Lower lobe of right lung (tissue), 2 donors: Measurements from ENCODE around the gene ELOA2. TPM values are rescaled to one million over a fixed set of nuclear protein-coding genes. Genes with fewer than 3 reads are reported as not detected.
A peak's percentile ranks its signal among the peaks of the same experiment; 100 is the strongest.

ENCODE experiments used
- ATAC-seq, 2 donors: fragments of 200-7000 bp; cut with Tn5 transposase; one replicate each; pipeline ENCODE4 v1.9.1; 2020 to 2022; ENCODE audit warnings: mild to moderate bottlenecking in 2 of 2, moderate library complexity in 2 of 2
- DNase-seq: peaks from one replicate; pipeline ENCODE4 v3.0.0-alpha.2; 2020
- H3K27ac ChIP-seq: fragments of 200-600 bp; one replicate; pipeline ENCODE4 v1.8.0; 2022
- H3K27me3 ChIP-seq: fragments of 200-600 bp; one replicate; pipeline ENCODE4 v1.8.0; 2022; ENCODE audit warnings: low read depth
- H3K36me3 ChIP-seq: fragments of 200-600 bp; one replicate; pipeline ENCODE4 v1.8.0; 2022; ENCODE audit warnings: mild to moderate bottlenecking
- H3K4me1 ChIP-seq: fragments of 200-600 bp; one replicate; pipeline ENCODE4 v1.8.0; 2022
- H3K4me3 ChIP-seq: fragments of 200-600 bp; one replicate; pipeline ENCODE4 v1.8.0; 2022; ENCODE audit warnings: mild to moderate bottlenecking
- H3K9me3 ChIP-seq: fragments of 200-600 bp; one replicate; pipeline ENCODE4 v1.8.0; 2022
- CTCF ChIP-seq: fragments of 200-600 bp; IDR thresholded peaks from one replicate; pipeline ENCODE4 v1.8.0; 2022; ENCODE audit warnings: antibody characterized with exemption, mild to moderate bottlenecking
- intact Hi-C: fragments of 100-400 bp; cut with DNase I; formaldehyde crosslinking; loops from one replicate; pipeline ENCODE4 v1.11.0; 2022
- total RNA-seq: library from RNA; stranded (reverse); fragmentation: NEBNext Ultra II Directional; extraction: Animal tissue kit (Norgen Biotek cat#: 25700); gene quantifications from one replicate; pipeline ENCODE4 v1.2.1, GENCODE V29; 2021
- donor health status: DM: no; HTN: yes; CAD: no; lungs with severe emphysema.

ELOA2 gene
- total RNA-seq, 1 donor from 2014 or later: not detected

GRCh38 chr18:47067648-47068047 lies 32.2 kb upstream of the ELOA2 start:
- no peak for TF ChIP-seq CTCF
- H3K27ac ChIP-seq: no peak overlapping the region
- DNase-seq (no peak), ATAC-seq (no peak)
- H3K36me3 ChIP-seq: no peaks in the 10 kb centered on the region
- no peaks in the 10 kb centered on the region for H3K27me3 ChIP-seq
- no peaks in the 10 kb centered on the region for H3K4me1 ChIP-seq
- H3K4me3 ChIP-seq: no peak overlapping the region
- peaks cover 4% of the 10 kb centered on the region for H3K9me3 ChIP-seq
- intact Hi-C loops: no loop called here

- TF ChIP-seq CTCF: no peak
- H3K4me3 ChIP-seq: no peak overlapping the region
- DNase-seq: no peak
- H3K27ac ChIP-seq: no peak overlapping the region
- ATAC-seq: no peak
- H3K9me3 ChIP-seq: peaks cover 4% of the 10 kb centered on the region
- no peaks in the 10 kb centered on the region for H3K4me1 ChIP-seq
- intact Hi-C loops: no loop called here
- H3K27me3 ChIP-seq: no peaks in the 10 kb centered on the region
- H3K36me3 ChIP-seq: no peaks in the 10 kb centered on the region
Observed at GRCh38 chr18:47063096-47063495, 27.7 kb upstream of the ELOA2 start.

- DNase-seq (no peak), ATAC-seq (no peak)
- Histone ChIP-seq H3K4me3 (no peak overlapping the region), H3K4me1 (no peaks in the 10 kb centered on the region), H3K36me3 (no peaks in the 10 kb centered on the region), H3K27ac (no peak overlapping the region), H3K9me3 (no peaks in the 10 kb centered on the region), H3K27me3 (no peaks in the 10 kb centered on the region)
- intact Hi-C loops: no loop called here
- no peak for TF ChIP-seq CTCF
Observed at GRCh38 chr18:47062471-47062870, 27.1 kb upstream of the ELOA2 start.

- Histone ChIP-seq H3K9me3 (no peaks in the 10 kb centered on the region), H3K4me1 (no peaks in the 10 kb centered on the region), H3K27me3 (no peaks in the 10 kb centered on the region), H3K36me3 (no peaks in the 10 kb centered on the region), H3K27ac (no peak overlapping the region), H3K4me3 (no peak overlapping the region)
- no peak for ATAC-seq
- TF ChIP-seq CTCF: no peak
- DNase-seq: no peak
- intact Hi-C loops: no loop called here
Observed at GRCh38 chr18:47054369-47054768, 18.9 kb upstream of the ELOA2 start.

- ATAC-seq: no peak
- Histone ChIP-seq H3K27ac (no peak overlapping the region), H3K27me3 (no peaks in the 10 kb centered on the region), H3K4me3 (no peak overlapping the region), H3K4me1 (no peaks in the 10 kb centered on the region), H3K9me3 (no peaks in the 10 kb centered on the region), H3K36me3 (no peaks in the 10 kb centered on the region)
- DNase-seq: no peak
- intact Hi-C loops: no loop called here
- peak; percentile 60 for TF ChIP-seq CTCF
Observed at GRCh38 chr18:47050468-47050867, 15.0 kb upstream of the ELOA2 start.

- DNase-seq: no peak
- no peaks in the 10 kb centered on the region for H3K4me1 ChIP-seq
- no peak for ATAC-seq
- TF ChIP-seq CTCF: no peak
- intact Hi-C loops: no loop called here
- no peaks in the 10 kb centered on the region for H3K36me3 ChIP-seq
- no peaks in the 10 kb centered on the region for H3K9me3 ChIP-seq
- no peak overlapping the region for H3K4me3 ChIP-seq
- no peaks in the 10 kb centered on the region for H3K27me3 ChIP-seq
- H3K27ac ChIP-seq: no peak overlapping the region
Observed at GRCh38 chr18:47040982-47041381, 5.6 kb upstream of the ELOA2 start.
